ENCODE measurements around the gene HLCS.

DNA sequence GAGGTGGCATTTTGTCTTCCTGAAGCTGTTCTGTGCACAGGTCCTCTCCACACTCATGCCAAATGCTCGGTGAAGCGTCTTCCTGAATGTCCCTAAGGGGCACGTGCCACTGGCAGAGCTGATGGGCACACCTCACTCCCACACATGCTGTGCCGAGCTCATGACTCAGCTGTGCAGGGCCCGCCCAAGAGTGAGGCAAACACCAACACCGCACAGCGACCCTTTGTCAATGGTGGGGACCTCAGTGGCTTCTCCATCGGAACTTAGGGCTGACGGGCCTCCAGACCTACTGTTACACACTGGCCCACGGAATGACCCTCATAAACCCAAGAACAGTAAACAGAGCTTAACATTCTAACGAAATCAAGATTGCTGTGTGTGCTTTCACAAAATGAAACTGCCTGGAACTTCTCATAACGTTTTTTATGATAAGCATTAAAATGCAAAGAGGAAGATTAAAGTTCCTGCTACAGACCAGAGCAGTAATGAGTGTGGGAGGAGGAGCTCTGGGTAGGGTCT, 178.3 kb downstream of the HLCS start:
- TF ChIP-seq, protein P1, sequence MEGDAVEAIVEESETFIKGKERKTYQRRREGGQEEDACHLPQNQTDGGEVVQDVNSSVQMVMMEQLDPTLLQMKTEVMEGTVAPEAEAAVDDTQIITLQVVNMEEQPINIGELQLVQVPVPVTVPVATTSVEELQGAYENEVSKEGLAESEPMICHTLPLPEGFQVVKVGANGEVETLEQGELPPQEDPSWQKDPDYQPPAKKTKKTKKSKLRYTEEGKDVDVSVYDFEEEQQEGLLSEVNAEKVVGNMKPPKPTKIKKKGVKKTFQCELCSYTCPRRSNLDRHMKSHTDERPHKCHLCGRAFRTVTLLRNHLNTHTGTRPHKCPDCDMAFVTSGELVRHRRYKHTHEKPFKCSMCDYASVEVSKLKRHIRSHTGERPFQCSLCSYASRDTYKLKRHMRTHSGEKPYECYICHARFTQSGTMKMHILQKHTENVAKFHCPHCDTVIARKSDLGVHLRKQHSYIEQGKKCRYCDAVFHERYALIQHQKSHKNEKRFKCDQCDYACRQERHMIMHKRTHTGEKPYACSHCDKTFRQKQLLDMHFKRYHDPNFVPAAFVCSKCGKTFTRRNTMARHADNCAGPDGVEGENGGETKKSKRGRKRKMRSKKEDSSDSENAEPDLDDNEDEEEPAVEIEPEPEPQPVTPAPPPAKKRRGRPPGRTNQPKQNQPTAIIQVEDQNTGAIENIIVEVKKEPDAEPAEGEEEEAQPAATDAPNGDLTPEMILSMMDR (IDR thresholded peaks at IDR 0.05) = no peak
- TF ChIP-seq POLR2A (IDR thresholded peaks at IDR 0.05) = no peak

Data from prostate gland (tissue), 2 donors.